ENCODE measurements around the gene RBP2.
A peak's percentile ranks its signal among the peaks of the same experiment; 100 is the strongest.

The RBP2 gene

DNA sequence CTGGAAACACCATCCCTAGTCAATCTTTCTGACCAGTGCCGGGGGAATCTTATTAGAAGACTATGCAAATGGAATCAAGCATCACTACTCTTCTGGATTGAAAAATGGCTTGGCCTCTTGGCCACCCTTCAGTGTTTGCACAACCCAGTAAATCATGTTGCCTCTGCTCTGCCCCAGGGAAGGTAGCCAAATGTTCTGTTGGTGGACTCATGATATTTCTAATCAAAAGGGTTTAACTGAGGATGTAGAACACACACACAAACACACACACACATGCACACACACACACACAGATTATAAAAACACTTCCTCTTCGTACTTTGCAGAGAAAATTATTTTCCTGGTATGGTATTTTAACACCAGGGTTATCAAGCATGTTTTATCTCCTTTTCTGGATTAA, 7.9 kb downstream of the RBP2 start:
- DNase-seq, result no peak
- TF ChIP-seq POLR2A (IDR thresholded peaks at IDR 0.05; ENCODE audit: low read length) (no peak), GATA1 (IDR thresholded peaks at IDR 0.05; ENCODE audit: low read depth, low read length) (no peak)

DNA sequence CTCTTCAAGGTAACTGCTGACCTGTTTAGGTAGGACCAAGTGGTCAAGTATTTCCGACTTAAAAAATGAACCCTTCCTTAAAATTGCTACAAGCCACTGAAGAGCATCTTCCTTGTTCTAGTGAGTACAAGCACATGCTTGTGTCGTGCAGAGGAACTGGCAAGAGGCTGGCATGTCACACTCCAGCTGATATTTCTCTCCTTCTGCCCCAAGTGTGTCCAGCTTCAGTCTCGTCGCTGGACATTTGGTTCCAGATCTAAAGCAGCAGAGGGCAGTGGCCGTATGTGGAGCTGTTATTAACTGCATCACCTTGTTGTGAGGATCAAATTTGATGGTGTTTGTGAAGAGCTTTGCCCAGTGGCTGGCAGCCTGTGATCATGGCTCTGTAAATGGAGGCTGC, 10.0 kb downstream of the RBP2 start:
- no peak for DNase-seq
- TF ChIP-seq GATA1 (IDR thresholded peaks at IDR 0.05; ENCODE audit: low read depth, low read length) (no peak), POLR2A (IDR thresholded peaks at IDR 0.05; ENCODE audit: low read length) (no peak)

- TF ChIP-seq POLR2A (IDR thresholded peaks at IDR 0.05; ENCODE audit: low read length), result no peak
- no peak for TF ChIP-seq GATA1 (IDR thresholded peaks at IDR 0.05; ENCODE audit: low read depth, low read length)
- DNase-seq, result no peak
Observed at GRCh38 chr3:139465636-139466035, 10.7 kb downstream of the RBP2 start.

DNA sequence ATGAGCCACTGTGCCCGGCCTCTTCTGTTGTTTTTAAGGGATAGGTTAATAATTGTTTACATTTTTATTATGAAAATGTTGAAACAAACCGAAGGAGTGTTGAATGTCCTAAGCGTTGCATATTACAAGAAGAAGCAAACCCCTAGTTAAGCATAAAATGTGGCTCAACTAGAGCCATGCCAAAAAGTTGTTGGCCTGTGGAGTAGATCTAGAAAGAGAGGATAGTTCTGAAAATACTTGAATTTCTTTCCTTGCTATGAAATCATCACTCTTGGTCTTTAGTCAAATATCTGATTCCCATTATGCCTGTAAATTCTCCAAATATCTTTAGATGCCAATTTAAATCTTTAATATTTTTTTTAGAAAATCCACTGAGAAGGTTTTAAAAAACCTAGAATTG, 12.8 kb downstream of the RBP2 start:
- TF ChIP-seq GATA1 (IDR thresholded peaks at IDR 0.05; ENCODE audit: low read depth, low read length) (no peak), POLR2A (IDR thresholded peaks at IDR 0.05; ENCODE audit: low read length) (no peak)
- DNase-seq, result no peak

DNA sequence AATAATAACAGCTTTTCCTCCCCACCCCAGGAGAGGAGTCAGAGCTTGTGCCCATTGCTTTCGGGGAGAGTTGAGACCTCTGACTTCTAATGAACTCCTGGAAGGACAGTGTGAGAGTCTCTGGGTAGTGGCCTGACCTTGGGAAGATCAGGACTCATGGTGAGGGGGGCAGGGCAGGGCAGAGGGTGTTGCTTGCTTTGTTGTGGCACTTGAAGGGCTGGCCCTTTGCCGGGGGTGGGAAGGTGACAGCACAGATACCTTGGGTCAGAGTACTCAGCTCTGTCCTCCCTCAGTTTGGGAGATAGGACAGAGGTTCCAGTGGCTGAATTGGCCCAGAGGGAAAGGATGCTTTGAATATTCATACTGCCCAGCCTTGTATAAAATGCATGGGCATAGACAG, 15.8 kb downstream of the RBP2 start:
- no peak for DNase-seq
- TF ChIP-seq POLR2A (IDR thresholded peaks at IDR 0.05; ENCODE audit: low read length), result no peak
- no peak for TF ChIP-seq GATA1 (IDR thresholded peaks at IDR 0.05; ENCODE audit: low read depth, low read length)

DNA sequence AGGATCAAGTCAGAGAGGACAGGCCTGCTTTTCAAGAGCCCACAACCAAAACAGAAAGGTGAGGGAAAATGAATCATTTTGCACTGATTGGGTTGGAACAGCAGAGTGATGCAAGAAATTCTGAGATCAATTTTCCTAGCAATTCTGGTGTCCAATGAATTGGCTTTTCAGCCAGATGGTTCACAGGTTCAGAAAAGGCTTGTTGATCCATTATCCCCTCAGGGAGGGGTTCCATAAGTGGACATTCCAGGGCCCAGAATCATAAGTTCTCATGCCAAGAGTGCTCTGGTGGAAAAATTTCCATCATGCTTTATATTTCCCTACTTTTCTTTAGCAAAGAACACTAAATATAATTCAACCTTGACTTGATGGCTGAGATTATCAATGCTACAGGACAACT, 16.2 kb downstream of the RBP2 start:
- TF ChIP-seq POLR2A (IDR thresholded peaks at IDR 0.05; ENCODE audit: low read length) (no peak), GATA1 (IDR thresholded peaks at IDR 0.05; ENCODE audit: low read depth, low read length) (no peak)
- DNase-seq, result no peak

GRCh38 chr3:139458348-139458747, 18.0 kb downstream of the RBP2 start:
- no peak for DNase-seq
- TF ChIP-seq GATA1 (IDR thresholded peaks at IDR 0.05; ENCODE audit: low read depth, low read length) (no peak), POLR2A (IDR thresholded peaks at IDR 0.05; ENCODE audit: low read length) (no peak)

GRCh38 chr3:139457066-139457465, 19.2 kb downstream of the RBP2 start:
- DNase-seq, result no peak
- TF ChIP-seq POLR2A (IDR thresholded peaks at IDR 0.05; ENCODE audit: low read length) (no peak), GATA1 (IDR thresholded peaks at IDR 0.05; ENCODE audit: low read depth, low read length) (no peak)

DNA sequence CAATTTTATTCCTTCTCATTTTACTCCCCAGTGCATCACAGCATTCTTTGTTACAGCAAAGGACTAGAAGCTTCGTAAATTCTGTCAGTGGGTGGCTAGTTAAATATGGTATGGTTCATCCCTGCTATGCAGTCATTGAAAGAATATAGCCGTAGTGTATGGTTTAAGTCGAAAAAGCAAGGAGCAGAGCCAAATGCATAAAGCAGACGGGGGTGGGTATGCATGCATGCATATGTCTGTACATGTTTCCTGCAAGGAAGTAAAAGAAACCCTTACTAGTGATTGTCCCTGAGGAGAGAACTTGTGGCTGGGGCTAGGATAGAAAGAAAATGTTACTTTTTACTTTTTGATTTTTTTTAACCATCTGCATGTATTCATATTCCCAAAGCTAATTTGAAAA, 19.9 kb downstream of the RBP2 start:
- TF ChIP-seq GATA1 (IDR thresholded peaks at IDR 0.05; ENCODE audit: low read depth, low read length) (no peak), POLR2A (IDR thresholded peaks at IDR 0.05; ENCODE audit: low read length) (no peak)
- no peak for DNase-seq

DNA sequence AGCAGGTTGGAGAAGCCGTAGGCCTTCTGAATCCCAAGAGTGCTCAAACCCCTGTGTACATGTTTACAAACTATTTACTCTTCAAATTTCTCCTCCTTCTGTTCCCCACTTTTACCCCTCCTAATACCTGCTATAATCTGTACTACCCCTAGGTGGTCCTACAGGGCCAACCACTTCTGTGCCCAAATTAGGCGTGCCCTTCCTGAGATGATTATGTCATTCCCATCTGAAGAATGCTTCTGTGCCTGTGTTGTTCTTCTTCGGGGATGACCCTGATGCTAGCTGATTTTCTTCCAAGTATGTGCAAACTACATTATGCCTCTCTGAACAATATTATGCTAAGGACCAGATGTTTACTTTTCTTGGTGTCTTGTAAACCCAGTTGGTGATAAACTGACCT, 20.5 kb downstream of the RBP2 start:
- TF ChIP-seq POLR2A (IDR thresholded peaks at IDR 0.05; ENCODE audit: low read length), result no peak
- DNase-seq, result peak in 1 of 2 experiments; percentile 3

DNA sequence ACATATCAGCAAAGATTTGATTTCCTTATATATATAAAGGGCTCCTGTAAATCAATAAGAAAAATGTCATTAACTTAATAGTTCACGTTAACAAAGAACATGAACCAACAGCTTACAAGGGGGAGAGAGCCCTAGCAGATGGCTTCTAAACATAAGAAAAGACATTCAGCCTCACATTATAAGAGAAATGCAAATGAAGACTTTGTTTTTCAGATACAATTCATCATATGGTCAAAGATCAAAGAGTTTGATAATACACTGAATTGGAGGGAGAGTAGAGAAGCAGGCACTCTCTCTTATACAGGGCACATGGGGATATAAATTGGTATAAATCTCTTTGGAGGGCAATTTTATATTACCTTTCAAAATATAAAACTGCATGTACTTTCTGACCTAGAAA, 21.1 kb downstream of the RBP2 start:
- no peak for DNase-seq
- TF ChIP-seq GATA1 (IDR thresholded peaks at IDR 0.05; ENCODE audit: low read depth, low read length), result no peak

DNA sequence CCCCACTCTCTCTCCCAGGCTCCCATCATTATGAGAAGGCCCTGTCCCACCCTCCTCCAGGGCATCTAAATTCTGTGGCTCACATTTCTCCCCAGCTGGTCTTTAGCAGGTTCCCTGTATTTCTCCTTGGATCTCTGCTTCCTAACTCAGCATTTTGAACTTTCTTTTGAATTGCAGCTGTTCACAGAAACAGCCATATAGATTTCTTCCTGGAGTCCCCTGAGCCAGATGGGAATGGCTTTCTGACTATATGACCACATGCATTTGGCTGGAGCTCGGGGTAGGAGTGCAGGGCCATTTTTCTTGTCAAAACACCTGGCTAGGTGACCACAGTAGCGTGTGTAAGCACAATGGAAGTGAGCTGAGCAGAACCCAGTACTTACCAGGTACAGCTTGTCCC, 22.0 kb downstream of the RBP2 start:
- DNase-seq, result no peak
- no peak for TF ChIP-seq GATA1 (IDR thresholded peaks at IDR 0.05; ENCODE audit: low read depth, low read length)
- TF ChIP-seq POLR2A (IDR thresholded peaks at IDR 0.05; ENCODE audit: low read length), result no peak

- DNase-seq, result no peak
- no peak for TF ChIP-seq GATA1 (IDR thresholded peaks at IDR 0.05; ENCODE audit: low read depth, low read length)
Observed at GRCh38 chr3:139450159-139450558, 26.2 kb downstream of the RBP2 start.

DNA sequence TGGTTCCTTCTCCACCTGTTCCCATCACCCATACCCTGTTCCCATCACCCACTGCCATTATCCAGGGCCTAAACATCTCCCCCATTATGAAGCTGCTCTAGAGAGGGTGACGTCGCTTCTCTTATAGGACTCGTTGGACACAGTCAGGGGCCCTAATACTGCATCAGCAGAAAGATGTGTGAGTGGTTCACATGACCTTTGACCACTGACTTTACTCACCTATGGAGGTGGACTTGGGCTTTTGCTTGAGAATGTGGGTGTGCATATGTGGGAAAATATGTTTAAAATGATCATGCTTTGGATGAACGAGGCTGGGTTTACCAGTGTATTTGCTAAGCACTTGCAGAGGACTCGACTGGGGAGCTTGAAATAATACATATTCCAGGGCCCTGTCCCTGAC, 26.8 kb downstream of the RBP2 start:
- DNase-seq, result no peak

DNA sequence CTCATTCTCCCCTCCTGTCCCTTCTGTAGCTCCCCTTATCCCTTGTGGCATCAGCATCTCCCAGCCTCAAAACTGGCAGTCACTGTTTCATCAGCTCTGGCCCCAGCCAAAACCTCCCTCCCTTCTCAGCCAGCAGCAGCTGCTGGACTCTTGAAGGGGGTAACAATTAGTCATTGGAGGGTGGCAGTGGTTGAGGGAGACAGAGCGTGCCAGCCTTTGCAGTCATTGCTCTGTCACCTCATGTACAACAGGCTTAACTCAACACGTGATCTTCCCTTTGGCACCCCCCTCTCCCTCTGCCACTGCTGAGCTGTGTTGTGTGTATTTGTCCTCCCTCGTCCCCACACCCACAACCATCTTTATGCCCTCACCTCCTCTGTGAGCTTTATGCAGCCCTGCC, 28.2 kb downstream of the RBP2 start:
- DNase-seq, result no peak
- no peak for TF ChIP-seq POLR2A (IDR thresholded peaks at IDR 0.05; ENCODE audit: low read length)
- no peak for TF ChIP-seq GATA1 (IDR thresholded peaks at IDR 0.05; ENCODE audit: low read depth, low read length)

More for the DNA sequence above, 26.8 kb downstream of the RBP2 start:
- no peak for TF ChIP-seq GATA1 (IDR thresholded peaks at IDR 0.05; ENCODE audit: low read depth, low read length)
- no peak for TF ChIP-seq POLR2A (IDR thresholded peaks at IDR 0.05; ENCODE audit: low read length)

- no peak for TF ChIP-seq GATA1 (IDR thresholded peaks at IDR 0.05; ENCODE audit: low read depth, low read length)
- no peak for DNase-seq
Observed at GRCh38 chr3:139447486-139447885, 28.8 kb downstream of the RBP2 start.

Measured in erythroblast (primary cell).